NCI-H1105 (cell line): Measurements from ENCODE around the gene MAPK1.
"Not testable (repeated sequence)": the region's sequence is repeated elsewhere in the genome, so short reads cannot be mapped to it uniquely, and the experiment has no call there.

Experiments
- DNase-seq: peaks from one replicate; lab custom pipeline; 2025; lab: John Stamatoyannopoulos, UW

The MAPK1 gene

DNA sequence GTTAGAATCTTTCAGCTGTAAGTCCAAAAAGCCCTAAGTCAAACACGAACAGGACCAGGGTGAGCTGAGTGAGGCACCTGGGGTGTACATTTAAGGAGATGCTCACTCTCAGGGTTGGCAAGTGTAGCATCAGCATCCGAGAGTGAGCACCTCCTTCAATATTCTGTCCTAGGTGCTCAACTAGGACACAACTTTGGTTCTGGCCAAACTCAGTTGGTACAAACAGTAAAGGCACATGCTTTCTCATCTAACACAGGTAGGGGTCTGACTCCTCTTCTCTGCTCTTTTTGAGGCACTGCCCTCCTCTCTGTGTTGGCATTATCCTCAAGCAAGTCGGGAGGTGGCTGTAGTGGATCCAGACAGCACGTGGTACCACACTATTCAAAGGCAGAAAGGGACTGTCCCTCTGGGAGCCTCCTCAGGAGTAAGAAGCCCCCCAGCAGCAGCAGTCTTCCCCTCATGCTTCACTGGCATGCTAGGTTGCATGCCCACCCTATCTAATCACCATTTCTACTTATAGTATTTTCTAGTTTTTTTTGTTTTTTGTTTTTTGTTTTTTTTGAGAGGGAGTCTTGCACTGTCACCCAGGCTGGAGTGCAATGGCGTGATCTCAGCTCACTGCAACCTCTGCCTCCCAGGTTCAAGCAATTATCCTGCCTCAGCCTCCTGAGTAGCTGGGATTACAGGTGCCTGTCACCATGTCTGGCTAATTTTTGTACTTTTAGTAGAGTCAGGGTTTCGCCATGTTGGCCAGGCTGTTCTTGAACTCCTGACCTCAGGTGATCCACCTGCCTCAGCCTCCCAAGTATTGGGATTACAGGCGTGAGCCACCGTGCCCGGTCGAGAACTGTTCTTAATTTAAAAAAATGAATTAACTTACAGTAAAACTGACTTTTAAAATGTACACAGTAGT is 14.7 kb upstream of the MAPK1 start:
- no peak for DNase-seq

DNA sequence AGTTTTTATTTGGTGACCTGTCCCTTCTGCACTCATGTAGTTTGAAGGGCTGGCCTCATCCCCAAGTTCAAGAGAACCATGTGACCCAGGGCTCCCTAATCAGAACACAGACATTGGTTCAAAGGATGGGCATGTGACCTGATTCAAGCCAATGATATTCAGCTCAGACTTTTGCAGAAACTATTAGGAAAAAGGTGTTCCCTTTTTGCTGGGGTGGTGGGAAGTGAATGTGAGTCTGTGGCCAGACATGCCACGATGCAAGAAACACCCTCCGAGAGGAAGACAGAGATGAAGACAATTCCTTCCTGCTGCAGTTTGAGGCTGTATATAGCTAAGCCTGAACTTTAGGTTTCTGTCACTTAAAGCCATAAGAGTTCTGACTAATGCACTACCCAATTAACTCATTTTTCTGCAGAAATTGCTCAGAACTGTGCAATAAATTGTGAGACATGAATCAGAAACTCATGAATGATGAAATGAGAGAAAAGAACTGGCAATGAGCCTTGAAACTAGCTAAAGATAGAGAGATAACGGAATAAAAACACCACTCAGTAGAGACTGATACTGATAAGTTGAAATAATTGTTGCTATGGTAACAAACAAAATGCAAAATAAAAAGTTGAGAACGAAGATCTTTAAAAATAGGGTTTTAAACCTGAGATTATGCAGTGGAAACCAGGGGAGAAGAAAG is 9.2 kb upstream of the MAPK1 start:
- DNase-seq, result no peak

DNA sequence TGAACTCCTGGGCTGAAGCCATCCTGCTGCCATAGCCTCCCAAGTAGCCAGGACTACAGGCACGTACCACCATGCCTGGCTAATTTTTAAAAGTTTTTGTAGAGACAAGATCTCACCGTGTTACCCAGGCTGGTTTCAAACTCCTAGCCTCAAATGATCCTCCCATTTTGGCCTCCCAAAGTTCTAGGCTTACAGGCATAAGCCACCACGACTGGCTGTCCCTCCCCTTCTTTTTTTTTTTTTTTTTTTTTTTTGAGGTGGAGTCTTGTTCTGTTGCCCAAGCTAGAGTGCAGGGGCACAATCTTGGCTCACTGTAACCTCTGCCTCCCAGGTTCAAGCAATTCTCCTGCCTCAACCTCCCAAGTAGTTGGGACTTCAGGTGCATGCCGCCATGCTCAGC is 7.5 kb upstream of the MAPK1 start:
- DNase-seq, result not testable (repeated sequence)

DNA sequence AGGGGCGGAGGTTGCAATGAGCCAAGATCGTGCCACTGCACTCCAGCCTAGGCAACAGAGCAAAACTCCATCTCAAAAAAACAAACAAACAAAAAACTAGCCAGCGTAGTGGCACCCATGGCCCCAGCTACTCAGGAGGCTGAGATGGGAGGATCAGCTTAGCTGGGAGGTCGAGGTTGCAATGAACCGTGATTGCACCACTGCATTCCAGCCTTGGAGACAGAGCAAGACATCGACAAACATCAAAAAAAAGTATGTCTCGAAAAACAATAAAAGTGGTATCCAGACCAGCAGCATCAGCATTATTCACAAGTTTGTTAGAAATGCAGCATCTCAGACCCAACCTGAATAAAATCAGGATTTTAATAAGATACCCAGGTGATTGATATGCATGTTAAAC is 6.2 kb upstream of the MAPK1 start:
- DNase-seq, result no peak

DNA sequence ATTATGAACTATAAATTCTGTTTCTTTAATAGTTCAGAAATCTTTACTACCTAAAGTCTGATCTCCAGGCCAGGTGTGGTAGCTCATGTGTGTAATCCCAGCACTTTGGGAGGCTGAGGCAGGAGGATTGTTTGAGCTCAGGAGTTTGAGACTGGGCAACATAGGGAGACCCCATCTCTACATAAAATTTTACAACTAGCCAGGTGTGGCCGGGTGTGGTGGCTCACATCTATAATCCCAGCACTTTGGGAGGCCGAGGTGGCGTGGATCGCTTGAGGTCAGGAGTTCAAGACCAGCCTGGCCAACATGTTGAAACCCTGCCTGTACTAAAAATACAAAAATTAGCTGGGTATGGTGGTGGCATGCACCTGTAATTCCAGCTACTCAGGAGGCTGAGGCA is 5.3 kb upstream of the MAPK1 start:
- DNase-seq, result not testable (repeated sequence)

DNA sequence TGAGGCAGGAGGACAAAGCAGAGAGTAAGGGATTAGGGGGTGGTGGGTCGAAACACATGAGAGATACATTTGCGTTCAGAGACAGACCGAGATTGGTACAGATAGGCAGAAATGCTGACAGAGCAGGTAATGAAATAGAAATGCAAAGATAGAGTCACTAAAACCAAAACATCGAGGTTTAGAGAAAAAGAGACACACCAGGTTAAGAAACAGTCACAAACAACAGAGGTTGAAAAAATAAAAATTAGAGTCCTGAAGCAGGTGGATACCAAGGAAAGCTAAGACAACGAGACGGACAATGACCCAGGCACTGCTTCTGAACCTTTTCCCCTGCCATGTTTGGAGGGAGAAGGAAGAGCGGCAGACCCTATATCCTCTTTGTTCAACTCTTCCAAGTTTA is 1.2 kb upstream of the MAPK1 start:
- no peak for DNase-seq

DNA sequence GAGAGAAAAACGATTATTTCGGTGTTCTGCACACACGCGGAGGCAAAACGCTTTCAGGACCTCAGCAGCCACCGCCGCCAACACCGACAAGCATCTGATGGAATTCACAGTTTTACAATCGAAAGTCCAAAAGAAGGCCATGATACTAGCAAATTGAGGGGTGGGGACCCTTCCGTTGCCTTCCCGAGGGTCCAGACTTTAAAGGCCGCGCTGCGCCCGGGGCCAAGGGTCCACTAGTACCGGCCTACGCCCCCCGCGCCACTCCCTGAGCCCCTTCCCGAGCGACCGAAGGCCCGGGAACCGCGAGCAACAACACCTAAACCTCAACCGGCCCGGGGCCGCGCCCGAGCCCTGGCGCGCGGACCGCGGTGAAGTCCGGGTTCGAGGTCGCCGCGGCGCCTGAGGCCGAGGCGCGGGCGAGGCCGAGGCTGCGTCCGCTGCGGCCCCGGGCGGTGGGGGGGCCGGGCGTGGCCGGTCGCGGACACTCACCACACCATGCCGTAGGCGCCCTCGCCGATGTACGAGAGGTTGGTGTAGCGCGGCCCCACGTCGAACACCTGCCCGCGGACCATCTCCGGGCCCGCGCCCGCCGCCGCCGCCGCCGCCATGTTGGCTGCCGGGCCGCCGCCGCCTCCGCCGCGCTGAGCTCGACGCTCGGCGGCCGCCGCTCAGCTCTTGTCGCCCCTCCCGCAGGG is 465 bp downstream of the MAPK1 start:
- DNase-seq, result no peak

DNA sequence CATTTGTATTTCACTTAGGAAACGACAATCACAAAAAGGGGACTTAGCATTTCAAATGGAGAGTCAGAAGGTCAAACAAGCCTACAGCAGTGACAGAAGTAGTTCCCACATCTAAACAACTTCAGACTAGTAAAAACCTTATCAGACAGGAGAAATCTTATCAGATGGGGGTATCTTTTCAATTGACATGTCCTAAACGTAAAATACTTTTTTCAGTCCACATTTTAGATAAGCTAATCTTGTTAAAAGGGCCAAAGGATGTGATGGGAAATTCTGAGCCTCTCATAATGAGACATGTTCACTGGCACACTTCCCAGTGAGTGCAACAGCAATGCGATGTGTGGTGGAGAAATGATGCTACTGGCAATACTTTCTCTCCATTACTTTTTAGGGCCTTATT is 2.4 kb downstream of the MAPK1 start:
- DNase-seq, result no peak

DNA sequence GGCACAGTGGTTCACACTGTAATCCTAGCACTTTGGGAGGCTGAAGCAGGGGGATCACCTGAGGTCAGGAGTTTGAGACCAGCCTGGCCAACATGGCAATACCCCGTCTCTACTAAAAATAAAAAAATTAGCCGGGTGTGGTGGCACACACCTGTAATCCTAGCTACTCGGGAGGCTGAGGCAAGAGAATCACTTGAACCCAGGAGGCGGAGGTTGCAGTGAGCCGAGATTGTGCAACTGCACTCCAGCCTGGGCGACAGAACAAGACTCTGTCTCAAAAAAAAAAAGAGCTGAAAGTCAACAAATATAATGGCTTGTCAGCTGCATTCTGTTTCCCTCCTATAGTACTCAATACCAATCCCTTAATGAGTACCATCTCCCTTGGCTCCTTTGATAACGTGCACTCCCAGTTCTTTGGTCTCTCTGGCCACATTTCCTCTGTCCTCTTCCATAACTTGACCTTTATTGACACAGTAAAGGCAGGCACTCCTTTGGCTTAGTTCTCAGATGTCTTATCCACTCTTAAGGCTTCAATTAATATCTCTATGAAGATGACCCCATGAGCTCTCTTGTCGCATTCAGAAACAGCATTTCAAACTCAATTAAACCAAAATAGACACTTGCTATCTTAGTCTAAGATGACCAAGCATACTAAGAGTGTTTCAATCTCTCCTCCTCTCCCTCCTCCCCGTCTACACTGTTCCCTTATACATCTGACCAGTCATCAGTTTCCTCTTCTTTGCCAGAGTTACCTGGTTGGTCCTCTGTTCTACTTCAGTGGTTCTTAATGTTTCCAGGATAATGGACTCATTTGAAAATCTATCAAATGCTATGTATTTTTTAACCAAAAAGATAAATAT is 4.8 kb downstream of the MAPK1 start:
- DNase-seq, result no peak

DNA sequence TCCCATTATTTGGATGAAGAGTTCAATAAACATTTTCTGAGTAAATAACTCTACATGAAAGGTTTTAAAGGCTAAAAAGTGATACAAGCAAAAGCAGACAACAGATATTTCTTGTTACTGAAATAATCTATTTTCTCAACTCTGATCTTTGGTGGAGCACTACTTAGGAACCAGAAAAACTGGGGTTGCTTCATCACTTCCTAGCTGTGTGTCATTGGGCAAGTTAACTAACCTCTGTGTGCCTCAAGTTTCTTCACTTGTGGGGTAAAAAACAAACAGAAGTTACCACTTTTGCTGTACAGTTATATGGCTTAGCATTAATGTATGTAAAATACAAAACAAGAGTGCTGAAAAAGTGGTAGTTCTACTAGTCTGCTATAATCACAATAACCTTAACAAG is 5.6 kb downstream of the MAPK1 start:
- DNase-seq, result no peak

DNA sequence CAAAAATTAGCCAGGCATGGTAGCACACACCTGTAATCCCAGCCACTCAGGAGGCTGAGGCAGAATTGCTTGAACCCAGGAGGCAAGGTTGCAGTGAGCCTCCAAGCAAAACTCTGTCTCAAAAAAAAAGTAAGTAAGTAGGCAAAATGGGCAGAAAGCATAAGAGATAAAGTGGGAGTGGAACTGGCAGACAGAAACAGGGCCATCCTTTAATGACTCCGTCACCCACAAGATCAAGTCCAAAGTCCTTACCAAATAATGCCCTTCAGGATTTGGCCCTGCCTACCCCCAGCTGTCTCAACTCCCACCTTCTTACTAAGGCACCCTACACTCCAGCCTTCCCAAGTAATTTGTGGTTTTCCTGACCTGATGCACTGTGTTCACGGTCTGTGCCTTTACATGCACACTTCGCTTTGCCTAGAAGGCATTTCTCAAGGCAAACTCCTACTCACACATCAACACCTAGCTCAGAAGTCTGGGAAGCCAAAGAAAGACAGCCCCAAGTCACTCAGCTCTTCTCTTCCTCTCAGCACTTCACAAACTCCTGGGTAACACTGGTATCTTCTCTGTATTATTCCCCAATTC is 6.1 kb downstream of the MAPK1 start:
- no peak for DNase-seq

DNA sequence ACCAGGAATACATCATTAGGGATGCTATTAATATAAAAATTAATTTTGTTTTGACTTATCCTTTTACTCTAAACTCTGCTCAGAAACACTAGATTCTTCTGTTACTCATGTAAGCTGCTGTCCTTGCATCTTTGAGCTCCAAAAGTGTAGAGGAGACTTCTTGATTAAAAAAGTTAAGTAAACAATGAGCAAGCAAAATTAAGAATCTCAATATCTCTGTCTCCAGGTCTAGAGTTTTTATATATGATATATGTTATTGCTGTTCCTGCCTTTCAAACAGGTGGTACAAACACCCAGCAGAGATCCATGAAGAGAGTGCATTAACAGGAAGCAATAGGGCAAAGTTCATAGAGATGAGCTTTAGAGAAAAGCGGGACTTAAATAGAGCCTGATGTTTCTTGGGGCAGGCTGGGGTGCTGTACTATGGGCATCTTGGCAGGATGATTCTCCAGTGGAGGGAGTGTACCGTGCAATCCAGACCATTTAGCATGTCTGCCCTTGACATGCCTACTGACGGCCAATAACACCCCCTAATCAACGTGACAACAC is 6.9 kb downstream of the MAPK1 start:
- DNase-seq, result no peak

DNA sequence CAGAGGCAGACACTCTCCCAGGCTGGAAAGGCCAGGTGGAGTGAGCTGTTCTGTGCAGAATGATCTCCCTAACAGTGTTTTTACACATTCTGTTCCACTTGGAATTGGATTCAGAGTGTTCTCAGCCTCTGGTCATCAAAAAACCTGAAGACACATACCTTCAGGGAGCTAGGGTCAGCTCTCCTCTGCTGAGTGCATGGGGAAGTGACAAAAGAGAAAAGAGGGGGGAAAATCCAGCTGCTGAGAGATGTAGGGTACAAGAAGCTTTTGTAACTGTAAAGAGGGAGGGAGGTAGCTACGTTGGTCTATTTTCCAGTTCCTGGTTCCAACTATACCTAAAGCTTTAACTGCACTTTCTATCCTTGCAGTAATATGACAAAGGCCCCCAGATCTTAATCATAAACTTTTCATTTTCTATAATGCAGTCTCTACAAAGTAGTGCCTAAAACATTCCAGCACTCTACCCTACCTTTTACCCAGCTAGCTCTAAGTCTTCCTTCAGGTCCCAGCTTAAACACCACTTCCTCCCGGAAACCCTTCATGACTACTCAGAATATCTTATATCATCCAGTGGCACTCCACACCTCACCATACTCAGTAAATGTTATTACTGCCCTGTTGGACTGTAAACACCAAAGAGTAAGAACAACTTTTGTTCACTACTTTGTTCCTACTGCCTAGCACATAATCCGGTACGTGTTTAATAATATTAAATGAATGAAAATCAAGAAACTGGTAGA is 9.2 kb downstream of the MAPK1 start:
- no peak for DNase-seq

DNA sequence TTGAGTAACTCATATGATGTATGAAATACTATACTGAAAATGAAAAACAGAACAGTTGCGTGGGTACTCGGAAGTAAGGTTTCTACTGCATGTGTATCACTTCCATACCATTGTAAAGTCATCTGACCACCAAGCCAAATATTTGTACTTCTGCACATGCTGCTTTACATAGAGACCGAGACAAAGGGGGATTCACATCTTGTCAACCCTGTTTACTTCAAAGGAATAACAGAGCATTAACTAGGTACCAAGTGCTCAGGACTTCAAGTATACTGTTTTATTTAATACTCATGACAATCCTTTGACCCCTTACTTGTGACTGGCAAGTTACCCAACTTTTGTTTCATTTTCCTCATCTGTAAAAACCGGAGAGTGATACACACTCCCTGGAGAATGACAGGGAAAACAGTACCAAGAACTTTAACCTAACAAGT is 9.9 kb downstream of the MAPK1 start:
- DNase-seq, result no peak

DNA sequence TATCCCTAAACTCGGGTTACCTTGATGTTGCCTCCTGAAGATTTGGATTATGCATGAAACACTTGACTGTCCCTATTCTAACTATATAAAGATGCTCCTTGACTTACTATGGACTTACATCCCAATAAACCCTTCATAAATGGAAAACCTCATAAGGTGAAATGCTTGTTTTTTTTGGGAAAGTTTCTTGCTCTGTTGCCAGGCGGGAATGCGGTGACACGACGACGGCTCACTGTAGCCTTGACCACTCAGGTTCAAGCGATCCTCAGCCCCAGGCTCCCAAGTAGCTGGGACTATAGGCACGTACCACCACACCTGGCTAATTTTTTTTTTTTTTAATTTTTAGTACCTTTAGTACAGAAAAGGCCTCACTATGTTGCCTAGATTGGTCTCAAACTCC is 10.6 kb downstream of the MAPK1 start:
- no peak for DNase-seq

DNA sequence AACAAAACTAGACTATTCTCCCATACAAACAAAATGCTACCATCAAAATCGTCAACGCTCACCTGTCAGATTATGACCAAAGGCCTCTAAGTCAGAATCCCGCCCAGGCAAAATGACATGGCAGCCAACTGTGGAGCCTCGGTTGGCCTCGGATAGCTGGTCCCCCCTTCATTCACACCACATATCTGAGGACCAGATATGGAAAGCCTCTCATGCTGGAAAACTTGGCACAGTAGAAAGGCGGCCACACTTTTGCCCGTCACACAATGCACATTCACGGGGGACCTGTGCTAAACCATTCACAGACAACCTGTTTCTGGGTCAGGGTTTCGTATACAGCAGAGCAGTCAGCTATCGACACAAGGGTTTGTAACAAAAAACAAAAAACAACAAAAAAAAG is 11.2 kb downstream of the MAPK1 start:
- no peak for DNase-seq

DNA sequence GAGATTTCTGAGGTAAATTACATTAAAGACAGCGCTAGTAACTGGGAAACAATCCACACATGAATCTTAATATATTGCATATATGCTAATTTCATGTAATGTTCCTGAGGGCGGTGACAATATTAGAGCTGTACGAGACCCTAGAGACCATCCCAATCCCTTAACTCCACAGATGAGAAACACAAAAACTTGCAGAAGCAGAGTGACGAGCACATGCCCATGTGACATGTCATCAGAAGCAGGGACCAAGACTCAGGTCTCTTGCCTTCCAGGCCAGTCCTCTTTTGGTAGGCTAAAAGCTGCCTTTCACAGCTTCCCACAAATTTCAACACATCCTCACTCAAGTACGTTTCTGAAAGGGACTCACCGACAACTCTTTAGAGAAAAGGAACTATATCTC is 11.8 kb downstream of the MAPK1 start:
- DNase-seq, result no peak

DNA sequence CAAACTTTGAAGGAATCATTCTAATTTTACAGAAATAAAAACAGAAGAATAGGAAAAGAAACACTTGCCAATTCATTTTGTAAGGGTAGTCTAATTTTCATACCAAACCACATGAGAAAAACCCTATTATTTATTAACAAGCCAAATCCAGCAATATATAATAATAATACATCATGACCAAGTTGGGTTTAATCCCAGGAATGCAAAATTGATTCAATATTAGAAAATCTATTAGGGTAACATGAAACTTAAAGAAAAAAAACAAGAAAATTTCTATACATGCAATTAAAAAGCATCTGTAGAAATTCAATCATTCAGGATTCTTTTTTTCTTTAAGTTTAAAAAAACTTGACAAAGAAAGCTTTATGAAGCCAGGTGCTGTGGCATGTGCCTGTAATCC is 16.8 kb downstream of the MAPK1 start:
- no peak for DNase-seq

DNA sequence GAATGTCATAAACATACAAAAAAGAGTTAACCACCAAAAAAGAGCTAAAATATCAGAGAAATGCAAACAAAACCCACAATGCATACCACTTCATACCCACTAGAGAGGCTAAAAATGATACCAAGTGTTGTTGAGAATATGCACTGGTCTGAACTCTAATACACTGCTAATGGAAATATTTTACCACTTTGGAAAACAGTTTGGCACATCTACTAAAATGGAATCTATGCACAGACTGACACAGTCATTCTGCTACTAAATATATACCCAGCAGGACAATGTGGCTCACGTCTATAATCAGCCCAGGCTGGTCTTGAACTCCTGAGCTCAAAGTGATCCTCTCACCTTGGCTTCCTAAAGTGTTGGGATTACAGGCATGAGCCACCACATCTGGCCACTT is 18.0 kb downstream of the MAPK1 start:
- no peak for DNase-seq

DNA sequence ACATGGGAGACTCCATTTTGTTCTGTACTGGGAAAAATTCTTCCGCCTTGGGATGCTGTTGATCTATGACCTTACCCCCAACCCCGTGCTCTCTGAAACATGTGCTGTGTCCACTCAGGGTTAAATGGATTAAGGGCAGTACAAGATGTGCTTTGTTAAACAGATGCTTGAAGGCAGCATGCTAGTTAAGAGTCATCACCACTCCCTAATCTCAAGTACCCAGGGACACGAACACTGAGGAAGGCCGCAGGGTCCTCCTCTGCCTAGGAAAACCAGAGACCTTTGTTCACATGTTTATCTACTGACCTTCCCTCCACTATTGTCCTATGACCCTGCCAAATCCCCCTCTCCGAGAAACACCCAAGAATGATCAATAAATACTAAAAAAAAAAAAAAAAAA is 19.4 kb downstream of the MAPK1 start:
- not testable (repeated sequence) for DNase-seq
